Breast epithelium (tissue), 3 donors: ENCODE results near the gene FKBP1B.

ENCODE experiments used
- POLR2A ChIP-seq: fragments of 450-650 bp; IDR thresholded peaks from one replicate; pipeline ENCODE4 v1.6.1; 2016; ENCODE audit warnings: antibody characterized with exemption, mild to moderate bottlenecking, moderate library complexity
- POLR2AphosphoS5 ChIP-seq, 3 donors: sonication (generic); formaldehyde crosslinking; IDR thresholded peaks; one replicate each; pipeline ENCODE4 v1.6.1; 2017; ENCODE audit warnings: antibody characterized with exemption in 3 of 3
- TF ChIP-seq, protein P1 (sequence below), 3 donors: fragments of 450-650 bp; IDR thresholded peaks; one replicate each; pipeline ENCODE4 v1.5.1; 2016 to 2017; ENCODE audit warnings: antibody characterized with exemption in 3 of 3, mild to moderate bottlenecking in 3 of 3, moderate library complexity in 3 of 3

DNA sequence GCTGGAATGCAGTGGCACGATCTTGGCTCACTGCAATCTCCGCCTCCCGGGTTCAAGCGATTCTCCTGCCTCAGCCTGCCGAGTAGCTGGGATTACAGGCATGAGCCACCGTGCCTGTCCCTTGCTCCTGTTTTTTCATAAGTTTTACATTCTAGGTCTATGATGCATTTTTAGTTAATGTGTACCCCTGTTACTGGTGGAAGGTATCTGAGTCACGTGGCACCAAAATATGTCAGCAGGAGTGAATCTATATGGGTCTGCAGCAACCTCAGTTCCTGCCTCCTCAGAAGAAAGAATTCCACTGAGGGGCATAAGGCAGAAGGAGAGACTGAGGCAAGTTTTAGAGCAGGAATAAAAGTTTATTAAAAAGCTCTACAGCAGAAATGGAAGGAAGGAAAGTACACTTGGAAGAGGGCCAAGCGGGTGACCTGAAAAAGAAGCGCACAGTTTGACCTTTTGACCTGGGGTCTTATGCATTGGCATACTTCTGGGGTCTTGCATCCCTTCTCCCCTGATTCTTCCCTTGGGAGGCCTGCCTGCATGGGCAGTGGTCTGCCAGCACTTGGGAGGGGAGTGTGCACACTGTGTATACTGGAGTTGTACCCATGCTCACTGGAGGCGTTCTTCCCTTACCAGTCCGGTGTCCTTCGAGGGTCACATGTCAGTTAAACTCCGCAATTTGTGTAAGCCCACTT lies 40.7 kb upstream of the FKBP1B start:
- TF ChIP-seq, protein P1, sequence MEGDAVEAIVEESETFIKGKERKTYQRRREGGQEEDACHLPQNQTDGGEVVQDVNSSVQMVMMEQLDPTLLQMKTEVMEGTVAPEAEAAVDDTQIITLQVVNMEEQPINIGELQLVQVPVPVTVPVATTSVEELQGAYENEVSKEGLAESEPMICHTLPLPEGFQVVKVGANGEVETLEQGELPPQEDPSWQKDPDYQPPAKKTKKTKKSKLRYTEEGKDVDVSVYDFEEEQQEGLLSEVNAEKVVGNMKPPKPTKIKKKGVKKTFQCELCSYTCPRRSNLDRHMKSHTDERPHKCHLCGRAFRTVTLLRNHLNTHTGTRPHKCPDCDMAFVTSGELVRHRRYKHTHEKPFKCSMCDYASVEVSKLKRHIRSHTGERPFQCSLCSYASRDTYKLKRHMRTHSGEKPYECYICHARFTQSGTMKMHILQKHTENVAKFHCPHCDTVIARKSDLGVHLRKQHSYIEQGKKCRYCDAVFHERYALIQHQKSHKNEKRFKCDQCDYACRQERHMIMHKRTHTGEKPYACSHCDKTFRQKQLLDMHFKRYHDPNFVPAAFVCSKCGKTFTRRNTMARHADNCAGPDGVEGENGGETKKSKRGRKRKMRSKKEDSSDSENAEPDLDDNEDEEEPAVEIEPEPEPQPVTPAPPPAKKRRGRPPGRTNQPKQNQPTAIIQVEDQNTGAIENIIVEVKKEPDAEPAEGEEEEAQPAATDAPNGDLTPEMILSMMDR (IDR thresholded peaks at IDR 0.05) = no peak
- TF ChIP-seq POLR2AphosphoS5 (IDR thresholded peaks at IDR 0.05) (no peak), POLR2A (no peak)
